LNCaP clone FGC (cell line): ENCODE results near the gene SGSM2.
A peak's percentile ranks its signal among the peaks of the same experiment; 100 is the strongest.

ENCODE experiments used
- DNase-seq: peaks from one replicate; pipeline ENCODE4 v3.0.0-alpha.2; 2011; ENCODE audit warnings: low read depth
- H3K4me3 ChIP-seq: 2 replicates; pipeline ENCODE4 v1.5.1; 2011; ENCODE audit warnings: mild to moderate bottlenecking, low read depth, low read length, control low read depth
- CTCF ChIP-seq: IDR thresholded peaks from 2 replicates; pipeline ENCODE4 v1.5.1; 2012; ENCODE audit warnings: mild to moderate bottlenecking; ENCODE audit not compliant: control insufficient read depth, insufficient read depth; ENCODE audit errors: extremely low read depth

The SGSM2 gene

GRCh38 chr17:2398655-2399571, 61.6 kb downstream of the SGSM2 start:
- no peak for TF ChIP-seq CTCF
- H3K4me3 ChIP-seq = peak overlapping the region; percentile 98
- DNase-seq = no peak

- peak; percentile 80 for DNase-seq
- TF ChIP-seq CTCF = no peak
- H3K4me3 ChIP-seq = peak overlapping the region; percentile 98
Observed at GRCh38 chr17:2399572-2400473, 62.5 kb downstream of the SGSM2 start.

- DNase-seq = no peak
- peak overlapping the region; percentile 98 for H3K4me3 ChIP-seq
- 0 out of 2 replicates have a peak, but pooled peaks have one; percentile 4 for TF ChIP-seq CTCF
Observed at GRCh38 chr17:2400474-2400866, 63.2 kb downstream of the SGSM2 start.

- no peak for DNase-seq
- TF ChIP-seq CTCF = no peak
- peak within 1 kb of the TSS; percentile 98 for H3K4me3 ChIP-seq
Observed at GRCh38 chr17:2400877-2401425, 63.6 kb downstream of the SGSM2 start, which contains the start of gene MNT. TSS of gene MNT (minus strand) at chr17:2401060. CDS start at chr17:2400712, 348 bp downstream.

GRCh38 chr17:2401426-2402221, 64.3 kb downstream of the SGSM2 start:
- peak; percentile 98 for DNase-seq
- H3K4me3 ChIP-seq = peak overlapping the region; percentile 98
- TF ChIP-seq CTCF = no peak

- TF ChIP-seq CTCF = no peak
- DNase-seq = no peak
- peak overlapping the region; percentile 98 for H3K4me3 ChIP-seq
Observed at GRCh38 chr17:2402544-2402943, 65.2 kb downstream of the SGSM2 start.
